MM.1S (cell line): ENCODE results near the gene WDR45.

Experiments used
- DNase-seq: peaks from one replicate; pipeline ENCODE4 v3.0.0-alpha.2; 2015
- H2AFZ ChIP-seq: fragments of 300-600 bp; sonication (generic); 2 replicates; pipeline ENCODE4 v1.6.0; 2016; ENCODE audit warnings: antibody characterized with exemption, low read length
- H3F3A ChIP-seq: fragments of 300-600 bp; sonication (generic); 2 replicates; pipeline ENCODE4 v1.6.1; 2016; ENCODE audit warnings: mild to moderate bottlenecking, antibody characterized with exemption, low read length, moderate library complexity, mixed read lengths; ENCODE audit not compliant: insufficient read depth
- H3K27ac ChIP-seq: fragments of 300-600 bp; sonication (generic); 2 replicates; pipeline ENCODE4 v1.5.1; 2016; ENCODE audit warnings: mild to moderate bottlenecking, low read length
- H3K27me3 ChIP-seq: fragments of 300-600 bp; sonication (generic); replicated peaks from 2 replicates; pipeline ENCODE4 v1.6.0; 2016; ENCODE audit warnings: low read length; ENCODE audit not compliant: insufficient read depth
- H3K36me3 ChIP-seq: fragments of 300-600 bp; sonication (generic); replicated peaks from 2 replicates; pipeline ENCODE4 v1.6.1; 2016; ENCODE audit warnings: mild to moderate bottlenecking, low read length, mixed read lengths; ENCODE audit not compliant: insufficient read depth
- H3K4me1 ChIP-seq: fragments of 300-600 bp; sonication (generic); 2 replicates; pipeline ENCODE4 v1.6.1; 2016; ENCODE audit warnings: low read length, mixed read lengths
- H3K4me2 ChIP-seq: fragments of 300-600 bp; sonication (generic); 2 replicates; pipeline ENCODE4 v1.6.0; 2016; ENCODE audit warnings: low read depth, low read length
- H3K4me3 ChIP-seq: fragments of 300-600 bp; sonication (generic); 2 replicates; pipeline ENCODE4 v1.5.1; 2016; ENCODE audit warnings: low read length, mixed read lengths
- H3K79me2 ChIP-seq: fragments of 300-600 bp; sonication (generic); 2 replicates; pipeline ENCODE4 v1.6.1; 2016; ENCODE audit warnings: mixed run types, low read length, mixed read lengths
- H3K9ac ChIP-seq: fragments of 300-600 bp; sonication (generic); 2 replicates; pipeline ENCODE4 v1.6.1; 2016; ENCODE audit warnings: low read length, mixed read lengths
- H3K9me2 ChIP-seq: fragments of 300-600 bp; sonication (generic); replicated peaks from 2 replicates; pipeline ENCODE4 v1.6.1; 2016; ENCODE audit warnings: mild to moderate bottlenecking, low read length, mixed read lengths; ENCODE audit not compliant: insufficient read depth
- H3K9me3 ChIP-seq: fragments of 300-600 bp; sonication (generic); replicated peaks from 2 replicates; pipeline ENCODE4 v1.6.1; 2016; ENCODE audit warnings: mild to moderate bottlenecking, low read length, mixed read lengths; ENCODE audit not compliant: insufficient read depth
- H4K20me1 ChIP-seq: fragments of 300-600 bp; sonication (generic); 2 replicates; pipeline ENCODE4 v1.6.1; 2016; ENCODE audit warnings: mild to moderate bottlenecking, low read length, moderate library complexity, mixed read lengths; ENCODE audit not compliant: insufficient read depth
- CTCF ChIP-seq: fragments of 300-600 bp; sonication (generic); IDR thresholded peaks from 2 replicates; pipeline ENCODE4 v1.5.1; 2016; ENCODE audit warnings: antibody characterized with exemption, low read length, mixed read lengths
- EZH2 ChIP-seq: fragments of 300-600 bp; sonication (generic); optimal IDR thresholded peaks from 2 replicates; pipeline ENCODE3; 2017; ENCODE audit warnings: low read depth, mild to moderate bottlenecking, antibody characterized with exemption, low read length, mixed read lengths
- EZH2phosphoT487 ChIP-seq: fragments of 300-600 bp; sonication (generic); IDR thresholded peaks from 2 replicates; pipeline ENCODE4 v1.6.1; 2018; ENCODE audit warnings: antibody characterized with exemption, low read length

The WDR45 gene

GRCh38 chrX:49089553-49089952 lies 9.9 kb upstream of the WDR45 start:
- no peaks in the 10 kb centered on the region for H3K79me2 ChIP-seq
- no peaks in the 10 kb centered on the region for H3K9me2 ChIP-seq
- DNase-seq, result no peak
- no peaks in the 10 kb centered on the region for H3F3A ChIP-seq
- no peaks in the 10 kb centered on the region for H3K9me3 ChIP-seq
- H3K9ac ChIP-seq, result no peak overlapping the region
- H3K36me3 ChIP-seq, result no peaks in the 10 kb centered on the region
- no peaks in the 10 kb centered on the region for H3K27me3 ChIP-seq
- no peaks in the 10 kb centered on the region for H4K20me1 ChIP-seq
- no peaks in the 10 kb centered on the region for H3K4me1 ChIP-seq
- H3K4me3 ChIP-seq, result no peak overlapping the region
- H3K27ac ChIP-seq, result no peak overlapping the region
- H2AFZ ChIP-seq, result no peak overlapping the region
- TF ChIP-seq EZH2phosphoT487 (no peak), CTCF (no peak), EZH2 (no peak)
- H3K4me2 ChIP-seq, result no peak overlapping the region

DNA sequence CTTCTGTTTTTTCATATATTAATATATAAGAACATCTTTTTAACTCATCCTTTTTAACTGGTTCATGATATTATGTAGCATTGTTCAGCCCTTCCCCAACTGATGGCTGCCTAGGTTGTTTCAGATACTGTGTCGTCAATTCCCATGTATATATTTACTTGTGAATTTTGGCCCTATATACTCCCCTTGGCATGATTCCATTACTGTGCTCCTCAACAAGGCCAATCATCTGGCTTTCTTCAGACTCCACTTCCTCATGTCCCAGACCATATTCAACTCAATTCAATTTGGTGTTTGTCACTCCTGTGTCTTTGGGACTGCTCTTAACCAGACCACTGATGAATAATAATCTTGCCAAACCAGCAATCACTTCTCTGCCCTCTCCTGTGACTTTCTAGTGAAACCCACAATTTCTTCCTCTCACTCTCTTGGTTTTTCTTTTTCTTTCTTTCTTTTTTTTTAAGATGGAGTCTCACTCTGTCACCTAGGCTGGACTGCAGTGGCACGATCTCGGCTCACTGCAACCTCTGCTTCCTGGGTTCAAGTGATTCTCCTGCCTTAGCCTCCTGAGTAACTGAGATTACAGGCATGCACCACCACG lies 2.7 kb upstream of the WDR45 start:
- Histone ChIP-seq H4K20me1 (no peaks in the 10 kb centered on the region), H3K4me2 (no peak overlapping the region), H2AFZ (no peak overlapping the region), H3K9ac (no peak overlapping the region), H3K79me2 (0 out of 2 replicates have a peak, but pooled peaks cover 2% of the 10 kb centered on the region), H3K36me3 (no peaks in the 10 kb centered on the region), H3K27ac (no peak overlapping the region), H3K4me1 (no peaks in the 10 kb centered on the region), H3K27me3 (no peaks in the 10 kb centered on the region), H3F3A (no peaks in the 10 kb centered on the region), H3K9me2 (no peaks in the 10 kb centered on the region), H3K4me3 (no peak overlapping the region), H3K9me3 (no peaks in the 10 kb centered on the region)
- TF ChIP-seq EZH2, result no peak
- no peak for TF ChIP-seq EZH2phosphoT487
- DNase-seq, result no peak

DNA sequence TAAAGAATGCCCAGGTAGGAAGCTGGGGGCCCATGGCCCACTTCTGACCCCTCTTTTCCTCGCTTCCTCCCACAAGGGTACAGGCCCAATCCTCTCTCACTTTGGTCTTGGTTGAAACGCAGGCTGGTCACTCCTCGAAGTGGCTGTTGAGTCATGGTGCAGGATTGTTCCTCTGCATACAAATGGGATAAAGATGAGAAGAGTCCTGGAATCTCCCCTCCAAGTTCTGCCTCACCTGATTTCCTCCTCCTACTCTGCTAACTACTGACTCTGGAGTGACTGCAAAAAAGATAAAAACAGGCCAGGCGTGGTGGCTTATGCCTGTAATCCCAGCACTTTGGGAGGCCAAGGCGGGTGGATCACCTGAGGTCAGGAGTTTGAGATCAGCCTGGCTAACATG lies 1.7 kb downstream of the WDR45 start:
- H3K9me3 ChIP-seq, result no peaks in the 10 kb centered on the region
- H2AFZ ChIP-seq, result no peak overlapping the region
- H3K4me1 ChIP-seq, result no peaks in the 10 kb centered on the region
- H3K79me2 ChIP-seq, result 0 out of 2 replicates have a peak, but pooled peaks cover 2% of the 10 kb centered on the region
- no peaks in the 10 kb centered on the region for H3K36me3 ChIP-seq
- H3K27ac ChIP-seq, result no peak overlapping the region
- TF ChIP-seq EZH2, result no peak
- TF ChIP-seq EZH2phosphoT487, result no peak
- no peak for TF ChIP-seq CTCF
- H3F3A ChIP-seq, result no peaks in the 10 kb centered on the region
- no peak overlapping the region for H3K4me3 ChIP-seq
- no peaks in the 10 kb centered on the region for H4K20me1 ChIP-seq
- no peak for DNase-seq
- H3K9ac ChIP-seq, result no peak overlapping the region
- H3K4me2 ChIP-seq, result no peak overlapping the region
- H3K27me3 ChIP-seq, result no peaks in the 10 kb centered on the region
- H3K9me2 ChIP-seq, result no peaks in the 10 kb centered on the region

- no peak overlapping the region for H3K9ac ChIP-seq
- no peak overlapping the region for H3K4me2 ChIP-seq
- H4K20me1 ChIP-seq, result no peaks in the 10 kb centered on the region
- no peaks in the 10 kb centered on the region for H3K27me3 ChIP-seq
- no peak overlapping the region for H3K4me3 ChIP-seq
- H3K27ac ChIP-seq, result no peak overlapping the region
- no peak for DNase-seq
- H3K9me3 ChIP-seq, result no peaks in the 10 kb centered on the region
- TF ChIP-seq EZH2 (no peak), EZH2phosphoT487 (no peak), CTCF (no peak)
- H3F3A ChIP-seq, result no peaks in the 10 kb centered on the region
- H3K9me2 ChIP-seq, result no peaks in the 10 kb centered on the region
- no peak overlapping the region for H2AFZ ChIP-seq
- H3K4me1 ChIP-seq, result no peaks in the 10 kb centered on the region
- H3K79me2 ChIP-seq, result 0 out of 2 replicates have a peak, but pooled peaks cover 2% of the 10 kb centered on the region
- H3K36me3 ChIP-seq, result no peaks in the 10 kb centered on the region
These were observed 4.3 kb downstream of the WDR45 start for GRCh38 chrX:49075347-49075746.
